Stimulated activated CD4-positive, alpha-beta T cell treated with anti-CD3 and anti-CD28 coated beads, Interleukin-12 subunit alpha, Interleukin-12 subunit beta, amount 100 ng/mL, for 4 hours (primary cell): ENCODE data around the gene RLN2.
"Not testable (repeated sequence)": the region's sequence is repeated elsewhere in the genome, so short reads cannot be mapped to it uniquely, and the experiment has no call there.

ENCODE experiments used
- DNase-seq: peaks from one replicate; pipeline ENCODE4 v3.0.0-alpha.2; 2020

RLN2 gene

GRCh38 chr9:5303840-5304795 lies at the start of gene RLN2:
RLN2 (minus strand) TSS chr9:5304716; CDS start chr9:5304580, 136 bp downstream.
- DNase-seq = not testable (repeated sequence)

DNA sequence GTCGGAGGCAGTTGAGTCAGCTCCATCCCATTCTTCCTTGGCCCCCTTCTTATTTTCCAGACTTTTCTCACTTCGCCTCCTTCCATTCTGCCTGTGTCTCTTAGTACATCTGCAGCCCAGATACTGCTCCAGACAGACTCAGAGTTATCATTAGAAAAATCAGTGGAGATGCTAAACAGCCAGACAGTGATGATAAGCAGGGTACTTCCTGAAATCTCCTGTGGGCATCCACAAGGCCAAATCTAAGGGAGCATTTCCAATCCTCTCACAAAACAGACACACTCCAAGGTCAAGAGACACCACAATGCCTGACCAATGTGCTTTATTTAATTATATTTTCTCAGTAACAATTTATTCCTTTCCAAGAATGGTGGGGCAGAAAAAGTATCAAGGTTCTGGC lies 49.7 kb upstream of the RLN2 start:
- no peak for DNase-seq

GRCh38 chr9:5352637-5353248 lies 48.2 kb upstream of the RLN2 start:
- DNase-seq = no peak

GRCh38 chr9:5338992-5339981 lies 34.8 kb upstream of the RLN2 start, which contains the start of gene RLN1:
RLN1 (minus strand) TSS chr9:5339876; CDS start chr9:5339746, 130 bp downstream.
- peak; percentile 11 for DNase-seq

GRCh38 chr9:5336688-5337087 lies 32.2 kb upstream of the RLN2 start:
- no peak for DNase-seq

DNA sequence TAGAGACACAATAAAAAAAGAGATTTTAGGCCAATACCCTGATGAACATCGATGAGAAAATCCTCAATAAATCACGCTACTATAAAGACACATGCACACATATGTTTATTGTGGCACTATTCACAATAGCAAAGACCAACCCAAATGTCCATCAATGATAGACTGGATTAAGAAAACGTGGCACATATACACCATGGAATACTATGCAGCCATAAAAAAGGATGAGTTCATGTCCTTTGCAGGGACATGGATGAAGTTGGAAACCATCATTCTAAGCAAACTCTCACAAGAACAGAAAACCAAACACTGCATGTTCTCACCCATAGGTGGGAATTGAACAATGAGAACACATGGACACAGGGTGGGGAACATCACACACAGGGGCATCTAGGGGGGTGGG lies 26.8 kb upstream of the RLN2 start:
- not testable (repeated sequence) for DNase-seq

GRCh38 chr9:5326893-5327548 lies 22.5 kb upstream of the RLN2 start:
- DNase-seq = no peak

GRCh38 chr9:5326187-5326586 lies 21.7 kb upstream of the RLN2 start:
- no peak for DNase-seq

DNA sequence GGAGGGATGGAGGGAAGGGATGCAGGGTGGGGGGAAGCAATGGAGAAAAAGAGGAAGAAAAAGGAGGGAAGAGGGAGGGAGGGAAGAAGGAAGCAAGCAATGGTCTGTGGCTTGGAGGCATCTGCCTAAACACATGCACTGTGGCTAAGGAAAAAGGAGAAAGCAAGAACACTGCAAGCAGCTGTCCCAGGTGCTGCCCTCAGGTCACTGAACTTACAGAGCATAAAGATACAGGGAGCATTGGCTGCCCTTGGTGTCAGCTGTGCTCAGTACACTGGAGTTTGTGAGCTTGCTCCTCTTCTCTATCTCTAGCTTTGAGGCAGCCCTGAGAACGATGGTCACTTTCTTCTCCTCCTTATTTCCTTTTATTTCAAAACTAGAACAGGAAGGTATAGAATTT lies 17.1 kb upstream of the RLN2 start:
- not testable (repeated sequence) for DNase-seq

DNA sequence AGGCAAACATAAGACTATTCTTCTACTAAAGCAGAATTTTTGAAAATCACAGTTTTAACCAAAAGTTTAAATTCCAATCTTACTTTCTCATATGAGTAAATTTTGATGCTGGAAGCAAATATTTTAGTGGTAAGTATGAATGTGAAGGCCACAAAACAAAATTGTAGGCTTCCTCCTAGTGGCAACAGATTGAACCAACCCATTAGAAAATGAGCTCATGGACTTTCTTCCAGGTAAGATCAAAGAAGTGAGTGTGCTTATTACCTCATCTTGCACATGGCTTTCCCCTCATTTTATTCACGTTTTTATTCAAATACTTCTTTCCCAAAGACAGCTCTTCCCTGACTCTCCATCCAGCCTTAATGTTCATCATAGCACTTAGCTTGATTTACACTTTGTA lies 16.5 kb upstream of the RLN2 start:
- no peak for DNase-seq

GRCh38 chr9:5316406-5316805 lies 11.9 kb upstream of the RLN2 start:
- not testable (repeated sequence) for DNase-seq

GRCh38 chr9:5315187-5315923 lies 10.8 kb upstream of the RLN2 start:
- no peak for DNase-seq

- no peak for DNase-seq
Measured at GRCh38 chr9:5310851-5311250, 6.3 kb upstream of the RLN2 start.

- DNase-seq = no peak
Measured at GRCh38 chr9:5305741-5306140, 1.2 kb upstream of the RLN2 start.

DNA sequence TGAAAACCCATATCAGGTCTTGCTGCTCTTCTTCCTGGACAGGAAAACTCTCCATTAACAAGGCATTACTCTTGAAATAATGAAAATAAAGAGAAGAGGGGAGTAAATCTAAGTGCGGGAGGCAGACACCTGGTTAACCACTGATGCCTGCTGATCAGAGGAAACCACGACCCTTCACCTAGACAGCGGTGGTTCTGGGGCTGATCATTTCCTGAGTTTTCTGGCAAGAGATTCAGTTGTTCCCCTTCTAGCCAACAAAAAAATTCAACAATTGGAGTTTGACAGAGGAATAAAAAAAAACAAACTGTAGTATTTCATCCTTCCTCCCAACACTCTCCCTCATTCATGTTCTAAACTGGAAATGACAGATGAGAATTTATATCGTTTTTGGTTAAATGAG lies 3.0 kb downstream of the RLN2 start:
- DNase-seq = no peak

- DNase-seq = no peak
Measured at GRCh38 chr9:5292141-5292540, 12.4 kb downstream of the RLN2 start.

GRCh38 chr9:5288591-5288990 lies 15.9 kb downstream of the RLN2 start:
- no peak for DNase-seq

DNA sequence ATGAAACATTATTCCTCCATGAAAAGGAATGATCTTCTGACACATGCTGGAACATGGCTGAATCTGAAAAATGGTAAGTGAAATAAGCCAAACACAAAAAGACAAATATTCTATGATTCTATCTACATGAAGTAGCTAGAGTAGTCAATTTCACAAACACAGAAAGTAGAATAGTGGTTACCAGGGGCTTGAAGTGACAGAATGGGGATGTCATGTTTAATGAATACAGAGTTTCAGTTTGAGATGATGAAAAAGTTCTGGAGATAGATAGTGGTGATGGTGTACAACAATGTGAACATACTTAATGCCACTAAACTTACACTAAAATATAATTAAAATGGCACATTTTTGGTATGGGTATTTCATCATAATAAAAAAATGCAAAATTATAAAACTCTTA lies 18.3 kb downstream of the RLN2 start:
- DNase-seq = no peak

- no peak for DNase-seq
Measured at GRCh38 chr9:5278486-5278885, 26.0 kb downstream of the RLN2 start.

DNA sequence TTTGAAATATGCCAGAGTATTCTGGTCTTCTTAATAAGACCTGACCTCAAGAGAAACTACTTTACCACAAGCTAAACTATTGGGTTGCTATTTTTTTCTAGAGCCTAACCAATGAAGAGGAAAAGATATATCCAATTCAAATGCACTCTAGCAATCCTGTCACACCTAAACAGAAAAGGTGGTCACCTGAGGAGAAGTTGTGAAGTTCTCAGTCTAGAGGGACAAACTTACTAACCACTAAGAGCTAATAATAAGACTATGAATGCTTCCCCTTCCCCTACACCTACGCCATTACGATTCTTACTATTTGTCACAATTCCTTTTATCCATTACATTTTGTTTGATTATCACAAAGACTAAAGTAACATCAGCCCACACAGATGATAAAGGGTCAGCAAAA lies 29.7 kb downstream of the RLN2 start:
- DNase-seq = no peak

DNA sequence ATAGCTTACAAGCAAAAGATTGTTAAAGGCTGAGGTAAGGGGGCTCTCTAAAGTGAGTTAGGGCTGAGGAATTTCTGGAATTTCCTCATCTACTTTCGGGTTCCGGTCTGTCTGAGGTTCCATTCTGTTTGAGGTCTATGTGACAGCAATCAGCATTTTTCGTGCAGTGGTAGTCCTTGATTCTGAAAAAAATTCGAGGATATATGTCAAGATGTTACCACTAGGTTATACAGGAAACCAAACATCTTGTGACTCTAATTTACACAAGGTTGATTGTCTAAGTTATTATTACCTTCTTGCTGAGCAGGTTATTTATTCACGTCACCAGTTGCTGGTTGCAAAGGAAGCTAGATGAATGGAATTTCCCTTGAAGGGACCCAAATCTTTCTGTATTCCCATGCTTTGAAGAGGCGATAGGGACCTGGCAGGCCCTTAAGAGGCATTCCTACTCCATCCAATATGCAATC lies 35.2 kb downstream of the RLN2 start:
- DNase-seq = no peak

- no peak for DNase-seq
Measured at GRCh38 chr9:5265939-5266338, 38.6 kb downstream of the RLN2 start.
